HCT116 (cell line): Measurements from ENCODE around the gene GFER. TPM values are rescaled to one million over a fixed set of nuclear protein-coding genes. Genes with fewer than 3 reads are reported as not detected.
A peak's percentile ranks its signal among the peaks of the same experiment; 100 is the strongest.

Source experiments
- ATAC-seq: fragments of 200-7000 bp; cut with Tn5 transposase; 2 replicates; pipeline ENCODE4 v1.9.1; 2020; ENCODE audit warnings: mild to moderate bottlenecking, moderate library complexity
- BruUV-seq: library from RNA; stranded (reverse); fragments of 400-500 nt; replicated peaks from 2 replicates; lab custom pipeline; 2021; lab: Mats Ljungman, UMichigan
- CTCF ChIA-PET: fragments of 300-600 bp; sonication (Branson Sonifier 250); formaldehyde crosslinking; loops from one replicate; lab custom pipeline; 2021; ENCODE audit warnings: antibody characterized with exemption; lab: Charles Lee
- POLR2A ChIA-PET: fragments of 300-600, 350-600 bp; sonication (Branson Sonifier 250); formaldehyde crosslinking; loops from one replicate; lab custom pipeline; 2021; ENCODE audit warnings: antibody characterized with exemption; lab: Charles Lee
- RAD21 ChIA-PET, 2 experiments: fragments of 300-600 bp; sonication (Branson Sonifier 250); formaldehyde crosslinking; loops; one replicate each; lab custom pipeline; 2023; ENCODE audit warnings: low total read pairs in 2 of 2; ENCODE audit not compliant: uncharacterized antibody in 2 of 2, unreplicated experiment in 2 of 2, low non-redundant PET in 1 of 2; lab: Charles Lee
- DNase-seq: peaks from one replicate; pipeline ENCODE4 v3.0.0-alpha.2; 2010; ENCODE audit warnings: low read depth, low spot score
- H2AFZ ChIP-seq: fragments of 200-600 bp; shearing (Covaris generic), sonication (generic); 2 replicates; pipeline ENCODE4 v1.6.1; 2017; ENCODE audit warnings: low read depth, mixed run types, mixed read lengths, antibody characterized with exemption, low read length; ENCODE audit not compliant: poor library complexity, severe bottlenecking
- H3K27ac ChIP-seq: 2 replicates; pipeline ENCODE4 v1.5.1; 2012; ENCODE audit warnings: low read depth, low read length
- H3K27me3 ChIP-seq: fragments of 200-600 bp; sonication (generic); 2 replicates; pipeline ENCODE4 v1.6.1; 2016; ENCODE audit warnings: mixed run types, low read length, mixed read lengths; ENCODE audit not compliant: insufficient read depth
- H3K36me3 ChIP-seq, 2 experiments: fragments of 200-500 bp in 1 of 2; fragments of 200-600 bp in 1 of 2; sonication (Bioruptor generic) in 1 of 2; sonication (generic) in 1 of 2; 2 replicates each; pipeline versions ENCODE4 v1.5.1 to v1.6.1; 2014 to 2016; ENCODE audit warnings: low read length in 2 of 2, inconsistent platforms in 1 of 2, mixed read lengths in 1 of 2, mixed run types in 1 of 2; ENCODE audit not compliant: insufficient read depth in 2 of 2, control insufficient read depth in 1 of 2
- H3K4me1 ChIP-seq, 2 experiments: fragments of 200-600 bp in 1 of 2; sonication (generic) in 1 of 2; 2 replicates each; pipeline versions ENCODE4 v1.5.1 to v1.6.1; 2012 to 2017; ENCODE audit warnings: low read length in 2 of 2, inconsistent platforms in 1 of 2, mild to moderate bottlenecking in 1 of 2, mixed read lengths in 1 of 2, mixed run types in 1 of 2, moderate library complexity in 1 of 2; ENCODE audit not compliant: insufficient read depth in 2 of 2, control insufficient read depth in 1 of 2
- H3K4me2 ChIP-seq: fragments of 200-600 bp; sonication (generic); 2 replicates; pipeline ENCODE4 v1.6.1; 2017; ENCODE audit warnings: mixed run types, low read length, mixed read lengths
- H3K4me3 ChIP-seq, 2 experiments: fragments of 200-600 bp in 1 of 2; sonication (generic) in 1 of 2; replicated peaks in 1 of 2; 2 replicates each; pipeline ENCODE4 v1.5.1; 2011 to 2016; ENCODE audit warnings: low read length in 2 of 2, control low read depth in 1 of 2, low read depth in 1 of 2, mild to moderate bottlenecking in 1 of 2, mixed read lengths in 1 of 2, mixed run types in 1 of 2
- H3K79me2 ChIP-seq: fragments of 200-600 bp; sonication (generic); 2 replicates; pipeline ENCODE4 v1.6.1; 2017; ENCODE audit warnings: mild to moderate bottlenecking, mixed run types, low read length, moderate library complexity, mixed read lengths; ENCODE audit not compliant: insufficient read depth
- H3K9ac ChIP-seq: fragments of 200-600 bp; sonication (generic); 2 replicates; pipeline ENCODE4 v1.6.1; 2016; ENCODE audit warnings: low read length, mixed read lengths
- H3K9me2 ChIP-seq: fragments of 200-600 bp; sonication (generic), shearing (Covaris generic); 2 replicates; pipeline ENCODE4 v1.6.1; 2017; ENCODE audit warnings: mixed run types, mild to moderate bottlenecking, moderate library complexity; ENCODE audit not compliant: insufficient read depth
- H3K9me3 ChIP-seq, 2 experiments: fragments of 200-500 bp in 1 of 2; fragments of 200-600 bp in 1 of 2; sonication (Bioruptor generic) in 1 of 2; sonication (generic) in 1 of 2; 2 replicates each; pipeline ENCODE4 v1.6.1; 2014 to 2017; ENCODE audit warnings: low read length in 2 of 2, mixed read lengths in 2 of 2, inconsistent platforms in 1 of 2, low read depth in 1 of 2, mild to moderate bottlenecking in 1 of 2, mixed run types in 1 of 2, moderate library complexity in 1 of 2; ENCODE audit not compliant: control insufficient read depth in 1 of 2, insufficient read depth in 1 of 2
- H4K20me1 ChIP-seq: fragments of 200-600 bp; sonication (generic), shearing (Covaris generic); 2 replicates; pipeline ENCODE4 v1.6.1; 2017; ENCODE audit warnings: mixed run types, mild to moderate bottlenecking, moderate library complexity; ENCODE audit not compliant: insufficient read depth
- CEBPB ChIP-seq: IDR thresholded peaks from 2 replicates; pipeline ENCODE4 v1.6.1; 2012; ENCODE audit warnings: low read depth
- ELF1 ChIP-seq: IDR thresholded peaks from 2 replicates; pipeline ENCODE4 v1.6.1; 2012; ENCODE audit warnings: low read depth, borderline replicate concordance
- FOSL1 ChIP-seq: IDR thresholded peaks from 2 replicates; pipeline ENCODE4 v1.6.1; 2012; ENCODE audit warnings: low read depth
- RAD21 ChIP-seq: IDR thresholded peaks from 2 replicates; pipeline ENCODE4 v1.6.1; 2012; ENCODE audit warnings: low read depth, mild to moderate bottlenecking
- ZBTB33 ChIP-seq: IDR thresholded peaks from 2 replicates; pipeline ENCODE4 v1.6.1; 2011; ENCODE audit warnings: mild to moderate bottlenecking, low read length, moderate library complexity; ENCODE audit not compliant: insufficient replicate concordance; ENCODE audit errors: extremely low read depth
- intact Hi-C: fragments of 100-400 bp; cut with micrococcal nuclease; formaldehyde crosslinking; loops from 2 replicates; pipeline ENCODE4 v1.10.0; 2022
- total RNA-seq: library from RNA; stranded (reverse); gene quantifications from one replicate; pipeline ENCODE4 v1.2.1, GENCODE V29; 2021; ENCODE audit not compliant: unreplicated experiment

Gene GFER
- total RNA-seq, 1 experiment from 2014 or later: 47.3 TPM

GRCh38 chr16:2006317-2006716 lies 22.3 kb downstream of the GFER start (continued):
- no peak for TF ChIP-seq ZBTB33
- no peak for TF ChIP-seq RAD21
- TF ChIP-seq FOSL1: no peak
- TF ChIP-seq CEBPB: no peak
- TF ChIP-seq, all 23 proteins: peak for 0

- Histone ChIP-seq H3K9ac (peak overlapping the region; percentile 97), H3K9me2 (no peaks in the 10 kb centered on the region), H3K9me3 (no peaks in the 10 kb centered on the region), H3K4me2 (peak overlapping the region; percentile 92), H3K4me1 (peaks cover 28 to 62% of the 10 kb centered on the region in 2 experiments), H3K36me3 (peaks cover 6 to 19% of the 10 kb centered on the region in 2 experiments; a peak in 3 of 4 replicates), H3K27me3 (no peaks in the 10 kb centered on the region), H3K4me3 (peak overlapping the region in 1 of 2 experiments; percentile 79; a peak in 1 of 4 replicates), H3K27ac (peak overlapping the region; percentile 92), H2AFZ (no peak overlapping the region), H4K20me1 (peaks cover 9% of the 10 kb centered on the region; the same call in 1 of the 2 replicates), H3K79me2 (peaks cover 78% of the 10 kb centered on the region)
- RAD21 ChIA-PET: no interaction called here
- POLR2A ChIA-PET: interaction anchor here (0.6 to 1.4 kb wide), 3 partner anchors 9 to 148 kb away, joined by 3 read pairs; partner anchors contain the start of genes NPW and TRAF7
- CTCF ChIA-PET: interaction anchor here (1.2 kb wide), 1 partner anchor 133 kb away, joined by 5 read pairs; no protein-coding TSS in a partner anchor
- DNase-seq (no peak), ATAC-seq (no peak)
- TF ChIP-seq ELF1: no peak
- intact Hi-C loops: no loop called here
- no TSS peak for BruUV-seq
These were observed 23.3 kb downstream of the GFER start for GRCh38 chr16:2007081-2007836.
